ENCODE results near the gene NUDCD3. TPM values are rescaled to one million over a fixed set of nuclear protein-coding genes. Genes with fewer than 3 reads are reported as not detected.

Gene NUDCD3
- total RNA-seq, 4 donors from 2014 or later, result 44.7 to 57.3 (median 49.7) TPM

- peak overlapping the region in 2 of 4 donors; percentile 8 to 52 for H3K27ac ChIP-seq
- no peaks in the 10 kb centered on the region for H3K9me3 ChIP-seq
- 36 to 43% methylated on average over 2 of the region's 2 CpGs for WGBS, 2 donors
- H3K27me3 ChIP-seq, result no peaks in the 10 kb centered on the region
- no peak for DNase-seq (ENCODE audit: low spot score in 2 of 2)
- H3K4me1 ChIP-seq, result peaks cover 0 to 51% (median 15%) of the 10 kb centered on the region in 4 donors
- no peak overlapping the region for H3K4me3 ChIP-seq
- TF ChIP-seq EP300 (IDR thresholded peaks at IDR 0.05) (no peak), POLR2A (IDR thresholded peaks at IDR 0.05) (no peak)
- TF ChIP-seq, protein P1, sequence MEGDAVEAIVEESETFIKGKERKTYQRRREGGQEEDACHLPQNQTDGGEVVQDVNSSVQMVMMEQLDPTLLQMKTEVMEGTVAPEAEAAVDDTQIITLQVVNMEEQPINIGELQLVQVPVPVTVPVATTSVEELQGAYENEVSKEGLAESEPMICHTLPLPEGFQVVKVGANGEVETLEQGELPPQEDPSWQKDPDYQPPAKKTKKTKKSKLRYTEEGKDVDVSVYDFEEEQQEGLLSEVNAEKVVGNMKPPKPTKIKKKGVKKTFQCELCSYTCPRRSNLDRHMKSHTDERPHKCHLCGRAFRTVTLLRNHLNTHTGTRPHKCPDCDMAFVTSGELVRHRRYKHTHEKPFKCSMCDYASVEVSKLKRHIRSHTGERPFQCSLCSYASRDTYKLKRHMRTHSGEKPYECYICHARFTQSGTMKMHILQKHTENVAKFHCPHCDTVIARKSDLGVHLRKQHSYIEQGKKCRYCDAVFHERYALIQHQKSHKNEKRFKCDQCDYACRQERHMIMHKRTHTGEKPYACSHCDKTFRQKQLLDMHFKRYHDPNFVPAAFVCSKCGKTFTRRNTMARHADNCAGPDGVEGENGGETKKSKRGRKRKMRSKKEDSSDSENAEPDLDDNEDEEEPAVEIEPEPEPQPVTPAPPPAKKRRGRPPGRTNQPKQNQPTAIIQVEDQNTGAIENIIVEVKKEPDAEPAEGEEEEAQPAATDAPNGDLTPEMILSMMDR (IDR thresholded peaks at IDR 0.05), result no peak
- H3K36me3 ChIP-seq, result peaks cover 0 to 7% (median 0%) of the 10 kb centered on the region in 3 donors
These were observed 44.3 kb downstream of the NUDCD3 start for GRCh38 chr7:44445986-44446671.

DNA sequence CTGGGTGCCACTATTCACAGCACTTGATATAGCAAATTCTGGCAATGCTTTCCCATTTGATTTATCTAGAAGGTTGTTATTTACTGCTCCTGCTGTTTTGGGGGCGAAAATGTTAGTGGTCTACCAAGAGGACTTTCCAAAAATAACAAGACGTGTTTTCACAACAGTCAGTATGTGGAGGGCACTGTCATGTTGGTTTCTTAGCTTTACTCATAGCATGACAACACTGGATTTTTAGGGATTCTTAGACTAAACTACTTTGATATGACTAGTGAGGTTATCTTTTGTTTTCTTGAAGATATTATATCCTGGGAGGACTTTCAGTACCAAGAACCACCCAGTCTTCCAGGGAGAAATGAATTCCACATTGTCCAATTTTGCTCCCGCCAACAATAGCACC, 49.4 kb downstream of the NUDCD3 start:
- TF ChIP-seq, protein P1 (IDR thresholded peaks at IDR 0.05), result no peak
- no peak for TF ChIP-seq POLR2A (IDR thresholded peaks at IDR 0.05)
- TF ChIP-seq EP300 (IDR thresholded peaks at IDR 0.05), result no peak
- no peak overlapping the region for H3K4me3 ChIP-seq
- DNase-seq (ENCODE audit: low spot score in 2 of 2), result no peak
- WGBS, 2 donors, result 75 to 77% methylated on average over 3 of the region's 3 CpGs
- no peaks in the 10 kb centered on the region for H3K27me3 ChIP-seq
- H3K9me3 ChIP-seq, result no peaks in the 10 kb centered on the region
- H3K4me1 ChIP-seq, result peaks cover 0 to 39% (median 7%) of the 10 kb centered on the region in 4 donors
- peaks cover 0 to 6% (median 0%) of the 10 kb centered on the region in 3 donors for H3K36me3 ChIP-seq
- no peak overlapping the region for H3K27ac ChIP-seq

GRCh38 chr7:44440577-44441078, 49.8 kb downstream of the NUDCD3 start:
- no peak for DNase-seq (ENCODE audit: low spot score in 2 of 2)
- Histone ChIP-seq H3K9me3 (no peaks in the 10 kb centered on the region), H3K27ac (no peak overlapping the region), H3K4me3 (no peak overlapping the region), H3K27me3 (no peaks in the 10 kb centered on the region), H3K4me1 (peaks cover 0 to 38% (median 4%) of the 10 kb centered on the region in 4 donors), H3K36me3 (peaks cover 0 to 6% (median 0%) of the 10 kb centered on the region in 3 donors)
- TF ChIP-seq EP300 (IDR thresholded peaks at IDR 0.05) (no peak), POLR2A (IDR thresholded peaks at IDR 0.05) (no peak)
- TF ChIP-seq, protein P1 (IDR thresholded peaks at IDR 0.05), result no peak

GRCh38 chr7:44439926-44440325, 50.5 kb downstream of the NUDCD3 start:
- H3K27ac ChIP-seq, result no peak overlapping the region
- peaks cover 0 to 1% (median 0%) of the 10 kb centered on the region in 3 donors for H3K36me3 ChIP-seq
- TF ChIP-seq EP300 (IDR thresholded peaks at IDR 0.05), result no peak
- TF ChIP-seq, protein P1 (IDR thresholded peaks at IDR 0.05), result no peak
- no peak for TF ChIP-seq POLR2A (IDR thresholded peaks at IDR 0.05)
- H3K9me3 ChIP-seq, result no peaks in the 10 kb centered on the region
- 71 to 77% methylated on average over 3 of the region's 3 CpGs for WGBS, 2 donors
- H3K4me1 ChIP-seq, result peaks cover 0 to 37% (median 4%) of the 10 kb centered on the region in 4 donors
- H3K4me3 ChIP-seq, result no peak overlapping the region
- no peaks in the 10 kb centered on the region for H3K27me3 ChIP-seq
- DNase-seq (ENCODE audit: low spot score in 2 of 2), result no peak

DNA sequence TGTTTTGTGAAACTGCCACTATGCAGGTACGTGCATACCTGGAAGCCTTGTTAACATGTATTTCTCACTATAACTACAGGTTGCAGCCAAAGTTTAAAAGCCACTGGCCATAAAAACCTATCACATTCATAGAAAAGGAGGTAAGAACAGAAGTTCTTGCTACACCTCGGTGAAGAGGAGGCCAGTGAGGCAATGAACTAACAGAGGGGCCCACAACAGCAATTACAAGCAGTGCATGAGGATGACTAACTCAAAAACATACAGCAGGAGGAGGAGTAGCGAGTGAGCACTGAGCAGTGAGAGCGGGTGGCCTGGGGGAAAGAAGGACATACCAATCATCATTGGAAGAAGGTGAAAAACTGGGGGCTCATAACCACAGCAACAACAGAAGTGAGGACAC, 51.6 kb downstream of the NUDCD3 start:
- no peak overlapping the region for H3K27ac ChIP-seq
- WGBS, 2 donors, result 85 to 88% methylated on average over 4 of the region's 4 CpGs
- H3K4me1 ChIP-seq, result peaks cover 0 to 39% (median 4%) of the 10 kb centered on the region in 4 donors
- H3K27me3 ChIP-seq, result no peaks in the 10 kb centered on the region
- H3K9me3 ChIP-seq, result no peaks in the 10 kb centered on the region
- no peak for TF ChIP-seq EP300 (IDR thresholded peaks at IDR 0.05)
- TF ChIP-seq, protein P1 (IDR thresholded peaks at IDR 0.05), result no peak
- no peak for DNase-seq (ENCODE audit: low spot score in 2 of 2)
- H3K4me3 ChIP-seq, result no peak overlapping the region
- H3K36me3 ChIP-seq, result no peaks in the 10 kb centered on the region
